ENCODE measurements around the gene PPP1R12B. TPM values are rescaled to one million over a fixed set of nuclear protein-coding genes. Genes with fewer than 3 reads are reported as not detected.
"Not testable (repeated sequence)": the region's sequence is repeated elsewhere in the genome, so short reads cannot be mapped to it uniquely, and the experiment has no call there.

The PPP1R12B gene
- total and polyA plus RNA-seq, 2 donors (not counting 3 experiments of a cell fraction or from before 2014, with no cell fraction given): 8.4 to 11.5 TPM

- H3K27ac ChIP-seq (ENCODE audit: insufficient read depth, low read depth, low read length); H3K4me2 ChIP-seq (ENCODE audit: insufficient read depth, low read length); H2AFZ ChIP-seq (ENCODE audit: low read depth, low read length); H3K9me3 ChIP-seq (replicated peaks; ENCODE audit: control insufficient read depth, insufficient read depth, low read length); dilution Hi-C loops (cut with MboI; ENCODE audit: extremely low pct_ligation_motif_present, low sequenced_read_pairs); CTCF ChIA-PET; H3K9me1 ChIP-seq (replicated peaks; ENCODE audit: control insufficient read depth, extremely low read depth, insufficient read depth, low read length); H4K20me1 ChIP-seq (replicated peaks; ENCODE audit: control insufficient read depth, extremely low read depth, insufficient read depth, low read length); H3K4me1 ChIP-seq (ENCODE audit: control insufficient read depth, extremely low read depth, insufficient read depth, low read length); intact Hi-C loops (cut with micrococcal nuclease); H3K79me2 ChIP-seq (ENCODE audit: control insufficient read depth, insufficient read depth, low read length); H3K4me3 ChIP-seq (replicated peaks in 1 of 3; ENCODE audit: insufficient read depth in 1 of 3, low read depth in 1 of 3, low read length in 3 of 3); BruUV-seq (replicated peaks); H3K27me3 ChIP-seq (ENCODE audit: control insufficient read depth in 2 of 2, insufficient read depth in 2 of 2, low read length in 2 of 2); POLR2A ChIA-PET; DNase-seq (ENCODE audit: low read depth, low spot score); H3K36me3 ChIP-seq (ENCODE audit: control insufficient read depth in 2 of 2, extremely low read depth in 1 of 2, insufficient read depth in 2 of 2, low read length in 2 of 2); H3K9ac ChIP-seq (replicated peaks; ENCODE audit: extremely low read depth, insufficient read depth, low read length); FAIRE-seq: not testable (repeated sequence)
Measured at GRCh38 chr1:202419731-202420130, 71.2 kb downstream of the PPP1R12B start.

GRCh38 chr1:202420422-202421094, 72.1 kb downstream of the PPP1R12B start:
- H3K27ac ChIP-seq (ENCODE audit: insufficient read depth, low read depth, low read length); H3K9me1 ChIP-seq (replicated peaks; ENCODE audit: control insufficient read depth, extremely low read depth, insufficient read depth, low read length); H4K20me1 ChIP-seq (replicated peaks; ENCODE audit: control insufficient read depth, extremely low read depth, insufficient read depth, low read length); DNase-seq (ENCODE audit: low read depth, low spot score); BruUV-seq (replicated peaks); H3K4me2 ChIP-seq (ENCODE audit: insufficient read depth, low read length); dilution Hi-C loops (cut with MboI; ENCODE audit: extremely low pct_ligation_motif_present, low sequenced_read_pairs); H3K79me2 ChIP-seq (ENCODE audit: control insufficient read depth, insufficient read depth, low read length); FAIRE-seq; H3K4me1 ChIP-seq (ENCODE audit: control insufficient read depth, extremely low read depth, insufficient read depth, low read length); H3K36me3 ChIP-seq (ENCODE audit: control insufficient read depth in 2 of 2, extremely low read depth in 1 of 2, insufficient read depth in 2 of 2, low read length in 2 of 2); H3K27me3 ChIP-seq (ENCODE audit: control insufficient read depth in 2 of 2, insufficient read depth in 2 of 2, low read length in 2 of 2); intact Hi-C loops (cut with micrococcal nuclease); H3K9me3 ChIP-seq (replicated peaks; ENCODE audit: control insufficient read depth, insufficient read depth, low read length); POLR2A ChIA-PET; H3K9ac ChIP-seq (replicated peaks; ENCODE audit: extremely low read depth, insufficient read depth, low read length); H2AFZ ChIP-seq (ENCODE audit: low read depth, low read length); CTCF ChIA-PET; H3K4me3 ChIP-seq (replicated peaks in 1 of 3; ENCODE audit: insufficient read depth in 1 of 3, low read depth in 1 of 3, low read length in 3 of 3): not testable (repeated sequence)

DNA sequence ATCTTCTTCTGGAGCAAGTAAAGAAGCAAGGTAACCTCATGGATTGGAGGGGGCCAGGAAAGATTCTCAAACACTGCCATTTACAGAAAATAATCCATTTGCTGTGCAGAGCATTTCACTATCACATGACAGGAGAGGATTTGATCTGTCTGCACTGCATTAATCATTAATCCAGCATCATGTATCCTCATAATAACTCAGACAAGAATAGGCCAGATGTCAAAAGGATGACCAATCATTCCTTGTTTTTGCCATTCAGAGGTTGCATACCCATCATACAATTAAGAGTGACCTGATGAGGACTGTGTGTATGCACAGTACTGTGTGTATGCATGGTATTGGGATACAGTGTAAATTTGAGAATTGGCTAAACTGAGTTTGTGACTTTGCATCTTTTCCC, 74.2 kb downstream of the PPP1R12B start:
- H3K27me3 ChIP-seq (ENCODE audit: control insufficient read depth in 2 of 2, insufficient read depth in 2 of 2, low read length in 2 of 2); H3K9me1 ChIP-seq (replicated peaks; ENCODE audit: control insufficient read depth, extremely low read depth, insufficient read depth, low read length); intact Hi-C loops (cut with micrococcal nuclease); H4K20me1 ChIP-seq (replicated peaks; ENCODE audit: control insufficient read depth, extremely low read depth, insufficient read depth, low read length); H3K4me1 ChIP-seq (ENCODE audit: control insufficient read depth, extremely low read depth, insufficient read depth, low read length); H3K79me2 ChIP-seq (ENCODE audit: control insufficient read depth, insufficient read depth, low read length); H3K4me3 ChIP-seq (replicated peaks in 1 of 3; ENCODE audit: insufficient read depth in 1 of 3, low read depth in 1 of 3, low read length in 3 of 3); H3K9me3 ChIP-seq (replicated peaks; ENCODE audit: control insufficient read depth, insufficient read depth, low read length); H3K4me2 ChIP-seq (ENCODE audit: insufficient read depth, low read length); POLR2A ChIA-PET; H3K36me3 ChIP-seq (ENCODE audit: control insufficient read depth in 2 of 2, extremely low read depth in 1 of 2, insufficient read depth in 2 of 2, low read length in 2 of 2); dilution Hi-C loops (cut with MboI; ENCODE audit: extremely low pct_ligation_motif_present, low sequenced_read_pairs); H3K27ac ChIP-seq (ENCODE audit: insufficient read depth, low read depth, low read length); H3K9ac ChIP-seq (replicated peaks; ENCODE audit: extremely low read depth, insufficient read depth, low read length); FAIRE-seq; CTCF ChIA-PET; DNase-seq (ENCODE audit: low read depth, low spot score); BruUV-seq (replicated peaks); H2AFZ ChIP-seq (ENCODE audit: low read depth, low read length): not testable (repeated sequence)

DNA sequence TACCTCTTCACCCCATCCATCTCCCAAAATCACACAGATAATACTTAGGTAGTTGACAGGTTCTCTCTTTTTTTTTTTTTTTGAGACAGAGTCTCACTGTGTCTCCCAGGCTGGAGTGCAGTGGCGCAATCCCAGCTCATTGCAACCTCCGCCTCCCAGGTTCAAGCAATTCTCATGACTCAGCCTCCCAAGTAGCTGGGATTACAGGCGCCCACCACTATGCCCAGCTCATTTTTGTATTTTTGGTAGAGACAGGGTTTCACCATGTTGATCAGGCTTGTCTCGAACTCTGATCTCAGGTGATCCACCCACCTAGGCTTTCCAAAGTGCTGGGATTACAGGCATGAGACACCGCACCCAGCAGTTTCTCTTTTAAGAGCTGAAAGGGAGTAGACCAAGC, 75.8 kb downstream of the PPP1R12B start:
- dilution Hi-C loops (cut with MboI; ENCODE audit: extremely low pct_ligation_motif_present, low sequenced_read_pairs); CTCF ChIA-PET; H3K4me1 ChIP-seq (ENCODE audit: control insufficient read depth, extremely low read depth, insufficient read depth, low read length); H2AFZ ChIP-seq (ENCODE audit: low read depth, low read length); H3K27me3 ChIP-seq (ENCODE audit: control insufficient read depth in 2 of 2, insufficient read depth in 2 of 2, low read length in 2 of 2); H3K9me3 ChIP-seq (replicated peaks; ENCODE audit: control insufficient read depth, insufficient read depth, low read length); DNase-seq (ENCODE audit: low read depth, low spot score); H3K9me1 ChIP-seq (replicated peaks; ENCODE audit: control insufficient read depth, extremely low read depth, insufficient read depth, low read length); H3K27ac ChIP-seq (ENCODE audit: insufficient read depth, low read depth, low read length); H3K79me2 ChIP-seq (ENCODE audit: control insufficient read depth, insufficient read depth, low read length); intact Hi-C loops (cut with micrococcal nuclease); H3K36me3 ChIP-seq (ENCODE audit: control insufficient read depth in 2 of 2, extremely low read depth in 1 of 2, insufficient read depth in 2 of 2, low read length in 2 of 2); H3K4me2 ChIP-seq (ENCODE audit: insufficient read depth, low read length); H4K20me1 ChIP-seq (replicated peaks; ENCODE audit: control insufficient read depth, extremely low read depth, insufficient read depth, low read length); BruUV-seq (replicated peaks); H3K4me3 ChIP-seq (replicated peaks in 1 of 3; ENCODE audit: insufficient read depth in 1 of 3, low read depth in 1 of 3, low read length in 3 of 3); H3K9ac ChIP-seq (replicated peaks; ENCODE audit: extremely low read depth, insufficient read depth, low read length); POLR2A ChIA-PET; FAIRE-seq: not testable (repeated sequence)
